Neural progenitor cell (in vitro differentiated cells): ENCODE measurements around the gene OCIAD1.

Source experiments
- EZH2phosphoT487 ChIP-seq: fragments of 200-600 bp; sonication (generic); IDR thresholded peaks from 2 replicates; pipeline ENCODE4 v1.6.1; 2017; ENCODE audit warnings: antibody characterized with exemption
- TF ChIP-seq, protein P1 (sequence below): fragments of 200-600 bp; sonication (generic); IDR thresholded peaks from 2 replicates; pipeline ENCODE4 v1.5.1; 2017; ENCODE audit warnings: antibody characterized with exemption, mild to moderate bottlenecking

DNA sequence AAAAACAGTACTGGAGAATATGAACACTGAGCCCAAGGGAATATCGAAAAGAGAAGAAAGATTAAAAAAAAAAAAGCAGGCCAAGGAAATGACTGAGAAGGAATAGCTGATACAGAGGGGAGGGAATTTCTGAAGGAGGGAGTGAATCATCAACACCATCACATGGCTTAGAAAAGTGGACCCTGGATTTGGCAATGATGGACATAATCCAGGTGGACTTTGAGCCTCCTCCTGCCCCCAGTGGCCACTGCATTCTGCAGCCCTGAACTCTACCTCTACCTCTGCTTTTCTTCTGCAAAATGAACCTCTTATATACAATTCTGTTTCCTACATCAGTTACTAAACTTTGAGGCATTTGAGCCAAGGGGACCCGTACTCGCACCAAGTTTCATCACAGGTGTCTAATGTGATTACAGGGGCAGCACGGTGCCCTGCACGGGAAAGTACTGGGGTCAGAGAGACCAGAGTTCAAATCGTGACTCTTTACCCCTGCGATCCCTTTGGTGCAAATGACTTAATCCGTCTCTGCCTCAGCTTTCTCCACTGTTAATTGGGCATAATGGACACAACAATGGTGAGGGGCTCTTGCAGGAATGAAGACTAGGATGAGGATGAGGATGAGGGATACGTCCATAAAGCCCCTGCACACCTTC is 74.6 kb downstream of the OCIAD1 start:
- TF ChIP-seq, protein P1, sequence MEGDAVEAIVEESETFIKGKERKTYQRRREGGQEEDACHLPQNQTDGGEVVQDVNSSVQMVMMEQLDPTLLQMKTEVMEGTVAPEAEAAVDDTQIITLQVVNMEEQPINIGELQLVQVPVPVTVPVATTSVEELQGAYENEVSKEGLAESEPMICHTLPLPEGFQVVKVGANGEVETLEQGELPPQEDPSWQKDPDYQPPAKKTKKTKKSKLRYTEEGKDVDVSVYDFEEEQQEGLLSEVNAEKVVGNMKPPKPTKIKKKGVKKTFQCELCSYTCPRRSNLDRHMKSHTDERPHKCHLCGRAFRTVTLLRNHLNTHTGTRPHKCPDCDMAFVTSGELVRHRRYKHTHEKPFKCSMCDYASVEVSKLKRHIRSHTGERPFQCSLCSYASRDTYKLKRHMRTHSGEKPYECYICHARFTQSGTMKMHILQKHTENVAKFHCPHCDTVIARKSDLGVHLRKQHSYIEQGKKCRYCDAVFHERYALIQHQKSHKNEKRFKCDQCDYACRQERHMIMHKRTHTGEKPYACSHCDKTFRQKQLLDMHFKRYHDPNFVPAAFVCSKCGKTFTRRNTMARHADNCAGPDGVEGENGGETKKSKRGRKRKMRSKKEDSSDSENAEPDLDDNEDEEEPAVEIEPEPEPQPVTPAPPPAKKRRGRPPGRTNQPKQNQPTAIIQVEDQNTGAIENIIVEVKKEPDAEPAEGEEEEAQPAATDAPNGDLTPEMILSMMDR, result no peak
- no peak for TF ChIP-seq EZH2phosphoT487
